Activated CD4-positive, alpha-beta T cell treated with anti-CD3 and anti-CD28 coated beads, Interleukin-2, amount 50 U/mL, for 24 hours (primary cell): ENCODE results near the gene RHBDD1.

Source experiments
- DNase-seq, 2 donors: peaks; one replicate each; pipeline ENCODE4 v3.0.0-alpha.2; 2020; ENCODE audit warnings: low read depth in 1 of 2, low spot score in 1 of 2

The RHBDD1 gene

GRCh38 chr2:226910384-226910783, 74.5 kb downstream of the RHBDD1 start:
- no peak for DNase-seq

- no peak for DNase-seq
Observed at GRCh38 chr2:226911932-226912331, 76.1 kb downstream of the RHBDD1 start.

GRCh38 chr2:226913641-226914040, 77.8 kb downstream of the RHBDD1 start:
- DNase-seq: no peak

- DNase-seq: no peak
Observed at GRCh38 chr2:226915846-226916360, 80.0 kb downstream of the RHBDD1 start.

GRCh38 chr2:226916669-226917068, 80.8 kb downstream of the RHBDD1 start:
- no peak for DNase-seq

GRCh38 chr2:226932443-226932842, 96.6 kb downstream of the RHBDD1 start:
- DNase-seq: no peak

- no peak for DNase-seq
Observed at GRCh38 chr2:226934546-226935201, 98.8 kb downstream of the RHBDD1 start.

GRCh38 chr2:226943862-226944620, 108.2 kb downstream of the RHBDD1 start:
- no peak for DNase-seq

- no peak for DNase-seq
Observed at GRCh38 chr2:226953206-226953605, 117.4 kb downstream of the RHBDD1 start.

- no peak for DNase-seq
Observed at GRCh38 chr2:226953826-226954225, 118.0 kb downstream of the RHBDD1 start.

- DNase-seq: no peak
Observed at GRCh38 chr2:226956659-226957058, 120.8 kb downstream of the RHBDD1 start.

- DNase-seq: no peak
Observed at GRCh38 chr2:226959418-226959817, 123.6 kb downstream of the RHBDD1 start.

- DNase-seq: no peak
Observed at GRCh38 chr2:226962176-226962773, 126.4 kb downstream of the RHBDD1 start.

GRCh38 chr2:226963528-226963927, 127.7 kb downstream of the RHBDD1 start:
- no peak for DNase-seq

- no peak for DNase-seq
Observed at GRCh38 chr2:226965376-226965775, 129.5 kb downstream of the RHBDD1 start.

GRCh38 chr2:226969417-226970080, 133.7 kb downstream of the RHBDD1 start:
- no peak for DNase-seq

GRCh38 chr2:226970362-226970761, 134.5 kb downstream of the RHBDD1 start:
- no peak for DNase-seq

GRCh38 chr2:226971084-226971483, 135.2 kb downstream of the RHBDD1 start:
- no peak for DNase-seq

GRCh38 chr2:226971770-226972169, 135.9 kb downstream of the RHBDD1 start:
- DNase-seq: no peak

- DNase-seq: no peak
Observed at GRCh38 chr2:226973816-226974215, 138.0 kb downstream of the RHBDD1 start.

- no peak for DNase-seq
Observed at GRCh38 chr2:226977775-226978190, 141.9 kb downstream of the RHBDD1 start.

- DNase-seq: no peak
Observed at GRCh38 chr2:226978300-226978699, 142.4 kb downstream of the RHBDD1 start.
